ENCODE data around the gene MAD1L1. TPM values are rescaled to one million over a fixed set of nuclear protein-coding genes. Genes with fewer than 3 reads are reported as not detected.

Gene MAD1L1
- total and polyA plus RNA-seq, 2 of the 8 experiments (the other 6 are each of a cell fraction or from before 2014, with no cell fraction given), result 40.4 to 44.6 TPM

DNA sequence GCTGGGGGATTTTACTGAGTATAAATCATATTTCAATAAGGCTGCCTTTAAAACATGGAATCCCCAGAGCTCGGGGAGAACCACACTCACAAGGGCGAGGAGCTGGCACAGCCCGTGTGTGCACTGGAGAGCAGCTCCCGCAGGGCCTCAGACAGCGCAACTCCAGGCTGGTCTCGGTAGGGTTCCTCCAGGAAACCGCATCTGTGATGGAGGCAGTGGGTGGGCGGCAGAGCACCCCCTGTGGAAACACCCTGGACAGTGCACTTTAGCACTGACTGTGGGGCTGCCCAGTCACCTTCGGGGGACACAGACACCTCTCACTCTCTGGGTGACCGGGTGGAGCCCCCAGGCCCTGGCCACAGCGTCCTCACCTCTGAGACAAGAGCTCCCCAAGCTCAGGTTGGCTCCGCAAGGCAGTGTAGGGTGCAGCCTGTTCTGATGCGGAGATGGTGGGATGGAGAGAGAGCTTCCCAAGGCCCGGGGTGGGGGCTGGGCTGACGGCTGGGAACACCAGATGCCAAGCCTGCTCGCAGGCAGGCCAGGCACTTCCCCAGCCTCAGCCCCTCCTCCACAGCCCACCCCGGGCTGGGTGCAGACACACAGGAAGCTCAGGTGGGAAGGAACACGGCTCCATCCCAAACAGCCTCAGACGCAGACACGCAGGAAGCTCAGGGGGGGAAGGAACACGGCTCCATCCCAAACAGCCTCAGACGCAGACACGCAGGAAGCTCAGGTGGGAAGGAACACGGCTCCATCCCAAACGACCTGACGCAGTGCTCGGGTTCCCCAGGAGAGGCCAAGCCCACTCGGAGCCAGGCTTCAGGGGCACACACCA lies 224.4 kb downstream of the MAD1L1 start:
- no peak overlapping the region for H4K5ac ChIP-seq (ENCODE audit: insufficient read length, low read depth, low read length)
- H3K79me1 ChIP-seq (ENCODE audit: low read depth, low read length), result peaks cover 7% of the 10 kb centered on the region
- H3K27ac ChIP-seq (ENCODE audit: low read depth, low read length), result no peak overlapping the region
- no peak overlapping the region for H3K4me2 ChIP-seq (ENCODE audit: insufficient read depth in 1 of 2, low read depth in 2 of 2, low read length in 2 of 2)
- no peak overlapping the region for H2BK12ac ChIP-seq (ENCODE audit: low read depth, low read length)
- no peaks in the 10 kb centered on the region; a peak in 1 of 8 replicates for H3K36me3 ChIP-seq (ENCODE audit: control insufficient read depth in 2 of 4, insufficient read depth in 4 of 4, low read length in 3 of 4)
- POLR2A ChIA-PET (ENCODE audit: partially characterized antibody), result no interaction called here
- no peak overlapping the region for H3K4me3 ChIP-seq (ENCODE audit: extremely low read depth in 1 of 4, insufficient read depth in 2 of 4, low read depth in 3 of 4, low read length in 4 of 4)
- H3K9me3 ChIP-seq (ENCODE audit: insufficient read depth in 2 of 2, low read depth in 1 of 2, low read length in 1 of 2), result no peaks in the 10 kb centered on the region
- WGBS, 2 experiments (ENCODE audit: extremely low coverage in 1 of 2, insufficient coverage in 1 of 2, insufficient read length in 1 of 2, insufficient replicate concordance in 2 of 2, low coverage in 1 of 2, low lambda C conversion rate in 2 of 2, missing lambda C conversion rate in 1 of 2), result 90% methylated on average over 22 of the region's 28 CpGs; no CpG with 5 or more reads in 1 of the 2 experiments
- CTCF ChIA-PET (ENCODE audit: partially characterized antibody), result interaction anchor here (0.7 to 2.4 kb wide), 10 partner anchors 8 to 419 kb away, joined by 3 to 9 read pairs (median 4); no protein-coding TSS in a partner anchor
- no peak overlapping the region for H2BK20ac ChIP-seq (ENCODE audit: low read length)
- H3K18ac ChIP-seq (ENCODE audit: extremely low read depth, low read length), result no peak overlapping the region; the same call in 1 of the 2 replicates
- no peak overlapping the region for H3K4ac ChIP-seq (replicated peaks; ENCODE audit: insufficient read length, low read depth, low read length)
- DNase-seq (ENCODE audit: low read depth in 1 of 2, low spot score in 2 of 2) (no peak), FAIRE-seq (no peak)
- H4K8ac ChIP-seq (ENCODE audit: extremely low read depth, insufficient read depth, low read length), result peak overlapping the region; percentile 51; the same call in 1 of the 2 replicates
- H2BK15ac ChIP-seq (ENCODE audit: low read length), result no peak overlapping the region
- H4K20me1 ChIP-seq (replicated peaks in 1 of 2; ENCODE audit: control insufficient read depth in 1 of 2, insufficient read depth in 2 of 2, low read length in 2 of 2), result peaks cover 0 to 6% of the 10 kb centered on the region in 2 experiments
- no peak overlapping the region for H3K23ac ChIP-seq (ENCODE audit: insufficient read length)
- H2BK5ac ChIP-seq (ENCODE audit: low read depth, low read length), result no peak overlapping the region
- no peak overlapping the region for H2AK5ac ChIP-seq (ENCODE audit: low read depth, low read length)
- H3K14ac ChIP-seq (ENCODE audit: insufficient read length), result no peak overlapping the region
- H2BK120ac ChIP-seq (replicated peaks; ENCODE audit: low read depth, low read length), result no peak overlapping the region
- H4K91ac ChIP-seq (replicated peaks; ENCODE audit: insufficient read length, low read length), result no peak overlapping the region
- no peak overlapping the region for H3K56ac ChIP-seq (replicated peaks; ENCODE audit: insufficient read length, low read depth, low read length)
- no peak overlapping the region for H3K9ac ChIP-seq (replicated peaks in 1 of 4; ENCODE audit: extremely low read depth in 1 of 4, low read depth in 3 of 4, low read length in 3 of 4)
- no peaks in the 10 kb centered on the region for H3K27me3 ChIP-seq (replicated peaks in 1 of 4; ENCODE audit: control insufficient read depth in 3 of 4, extremely low read depth in 1 of 4, insufficient read depth in 3 of 4, low read length in 3 of 4)
- H3K4me1 ChIP-seq (replicated peaks in 1 of 4; ENCODE audit: control insufficient read depth in 3 of 4, insufficient read depth in 4 of 4, low read length in 3 of 4), result no peaks in the 10 kb centered on the region; a peak in 2 of 7 replicates
- H3K79me2 ChIP-seq (ENCODE audit: control insufficient read depth in 1 of 2, insufficient read depth in 2 of 2, low read length in 2 of 2), result no peaks in the 10 kb centered on the region
- no peaks in the 10 kb centered on the region for H3K23me2 ChIP-seq (ENCODE audit: low read depth, low read length)
- no peak overlapping the region for H2AFZ ChIP-seq (ENCODE audit: low read length)
- TF ChIP-seq CBX8 (IDR thresholded peaks at IDR 0.05; ENCODE audit: borderline replicate concordance, low read depth, low read length) (no peak), JUND (IDR thresholded peaks at IDR 0.05; ENCODE audit: low read length) (no peak), ASH2L (IDR thresholded peaks at IDR 0.05; ENCODE audit: low read length) (no peak), E2F6 (IDR thresholded peaks at IDR 0.05) (no peak), POLR2A (IDR thresholded peaks at IDR 0.05; ENCODE audit: control extremely low read depth in 1 of 2, low read depth in 2 of 2, low read length in 2 of 2) (no peak), CHD2 (IDR thresholded peaks at IDR 0.05; ENCODE audit: low read length) (no peak), NRF1 (IDR thresholded peaks at IDR 0.05; ENCODE audit: low read depth, low read length) (no peak), KDM5A (IDR thresholded peaks at IDR 0.05; ENCODE audit: low read length) (no peak), CREB1 (IDR thresholded peaks at IDR 0.05) (no peak), CTBP2 (IDR thresholded peaks at IDR 0.05; ENCODE audit: borderline replicate concordance, insufficient read depth, insufficient read length, low read length) (no peak), BCL11A (IDR thresholded peaks at IDR 0.05; ENCODE audit: low read depth in 2 of 2, low read length in 2 of 2) (no peak)
- TF ChIP-seq, protein P1, sequence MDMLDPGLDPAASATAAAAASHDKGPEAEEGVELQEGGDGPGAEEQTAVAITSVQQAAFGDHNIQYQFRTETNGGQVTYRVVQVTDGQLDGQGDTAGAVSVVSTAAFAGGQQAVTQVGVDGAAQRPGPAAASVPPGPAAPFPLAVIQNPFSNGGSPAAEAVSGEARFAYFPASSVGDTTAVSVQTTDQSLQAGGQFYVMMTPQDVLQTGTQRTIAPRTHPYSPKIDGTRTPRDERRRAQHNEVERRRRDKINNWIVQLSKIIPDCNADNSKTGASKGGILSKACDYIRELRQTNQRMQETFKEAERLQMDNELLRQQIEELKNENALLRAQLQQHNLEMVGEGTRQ (IDR thresholded peaks at IDR 0.05; ENCODE audit: low read length), result no peak
